Forelimb muscle (tissue), 1 donor: ENCODE measurements around the gene GPRIN1. TPM values are rescaled to one million over a fixed set of nuclear protein-coding genes. Genes with fewer than 3 reads are reported as not detected.
"Not testable (repeated sequence)": the region's sequence is repeated elsewhere in the genome, so short reads cannot be mapped to it uniquely, and the experiment has no call there.

Source experiments
- DNase-seq: peaks from one replicate; pipeline ENCODE4 v3.0.0-alpha.2; 2013; ENCODE audit warnings: low read depth
- polyA plus RNA-seq: library from polyadenylated mRNA; unstranded; fragments of 120-200 nt; gene quantifications from one replicate; pipeline ENCODE4 v1.2.1, GENCODE V29; 2013; ENCODE audit not compliant: insufficient read length

GPRIN1 gene
- polyA plus RNA-seq, 1 donor: 0.49 TPM

DNA sequence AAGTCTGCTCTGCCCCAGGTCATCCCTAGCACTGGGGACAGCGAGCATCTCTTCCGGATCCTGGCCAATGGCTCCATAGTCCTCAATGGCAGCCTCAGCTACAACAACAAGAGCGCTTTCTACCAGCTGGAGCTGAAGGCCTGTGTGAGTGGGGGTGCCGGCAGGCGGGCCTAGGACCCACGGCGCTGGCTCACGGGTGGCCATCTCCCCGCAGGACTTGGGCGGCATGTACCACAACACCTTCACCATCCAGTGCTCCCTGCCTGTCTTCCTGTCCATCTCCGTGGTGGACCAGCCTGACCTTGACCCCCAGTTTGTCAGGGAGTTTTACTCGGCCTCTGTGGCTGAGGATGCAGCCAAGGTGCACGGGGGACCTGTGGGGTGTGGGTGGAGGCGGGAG, 34.9 kb downstream of the GPRIN1 start:
- DNase-seq: no peak

- no peak for DNase-seq
Observed at GRCh38 chr5:176574297-176574591, 35.7 kb downstream of the GPRIN1 start.

DNA sequence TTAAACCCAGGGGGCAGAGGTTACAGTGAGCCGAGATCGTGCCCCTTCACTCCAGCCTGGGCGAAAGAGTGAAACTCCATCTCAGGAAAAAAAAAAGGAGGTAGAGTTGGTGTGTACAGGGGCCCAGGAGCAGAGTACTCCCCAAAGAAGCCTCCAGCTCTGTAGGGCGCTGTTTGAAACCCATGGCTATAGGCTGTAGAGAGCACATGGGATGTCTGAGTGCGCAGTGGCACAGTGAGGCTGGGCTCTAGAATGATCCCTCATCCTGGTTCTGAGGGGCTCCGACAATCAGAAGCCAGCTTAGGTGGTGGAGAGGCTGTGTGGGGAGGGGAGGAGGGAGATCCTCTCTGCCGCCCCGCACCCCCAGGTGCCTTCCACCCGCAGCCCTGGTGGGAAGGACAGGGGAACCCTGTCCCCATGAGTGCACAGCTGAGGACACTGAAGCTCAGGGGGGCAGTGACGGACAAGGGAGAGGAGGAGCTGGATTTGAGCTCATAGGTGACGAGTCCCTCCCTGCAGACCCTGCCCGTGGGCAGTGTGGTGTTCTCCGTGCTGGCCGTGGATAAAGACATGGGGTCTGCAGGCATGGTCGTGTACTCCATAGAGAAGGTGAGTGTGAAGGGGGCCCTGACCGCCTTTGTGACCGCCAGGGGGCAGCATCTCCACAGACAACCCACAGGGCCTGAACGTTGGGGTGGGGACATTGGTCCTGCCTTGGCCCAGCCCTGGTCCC, 36.2 kb downstream of the GPRIN1 start:
- no peak for DNase-seq

DNA sequence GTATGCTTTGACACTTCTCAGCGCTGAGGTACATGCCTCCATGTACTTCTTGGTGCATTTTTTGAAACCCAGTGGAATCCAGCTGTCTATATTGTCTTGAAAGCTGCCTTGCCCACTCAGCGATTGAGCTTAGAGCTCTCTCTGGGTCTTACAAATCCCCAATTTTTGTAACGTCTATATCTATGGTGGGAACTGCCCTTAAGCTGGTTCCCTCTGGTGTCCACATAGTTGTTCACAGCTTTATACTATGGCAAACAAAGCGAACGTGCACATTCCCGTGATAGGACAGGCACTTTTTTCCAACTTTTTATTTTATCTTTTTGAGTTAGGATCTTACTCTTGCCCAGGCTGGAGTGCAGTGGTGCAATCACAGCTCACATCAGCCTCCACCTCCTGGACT, 39.9 kb downstream of the GPRIN1 start:
- DNase-seq: no peak

DNA sequence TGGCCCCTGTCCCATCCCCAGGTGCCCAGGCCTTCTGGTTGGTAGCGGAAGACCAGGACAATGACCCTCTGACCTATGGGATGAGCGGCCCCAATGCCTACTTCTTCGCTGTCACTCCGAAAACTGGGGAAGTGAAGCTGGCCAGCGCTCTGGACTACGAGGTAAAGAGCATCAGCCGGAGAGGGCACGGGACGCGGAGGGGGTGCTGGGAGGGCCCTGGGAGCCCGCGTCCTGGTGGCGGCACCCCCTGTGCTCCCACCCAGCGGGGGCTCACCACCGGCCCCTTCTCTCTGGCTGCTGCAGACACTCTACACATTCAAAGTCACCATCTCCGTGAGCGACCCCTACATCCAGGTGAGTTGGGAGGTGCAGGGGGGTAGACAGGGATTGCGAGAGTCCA, 41.3 kb downstream of the GPRIN1 start:
- no peak for DNase-seq

GRCh38 chr5:176565760-176566288, 44.1 kb downstream of the GPRIN1 start:
- no peak for DNase-seq

- no peak for DNase-seq
Observed at GRCh38 chr5:176564002-176564401, 46.0 kb downstream of the GPRIN1 start.

GRCh38 chr5:176562189-176562588, 47.8 kb downstream of the GPRIN1 start:
- DNase-seq: no peak

- DNase-seq: no peak
Observed at GRCh38 chr5:176561259-176561658, 48.7 kb downstream of the GPRIN1 start.

DNA sequence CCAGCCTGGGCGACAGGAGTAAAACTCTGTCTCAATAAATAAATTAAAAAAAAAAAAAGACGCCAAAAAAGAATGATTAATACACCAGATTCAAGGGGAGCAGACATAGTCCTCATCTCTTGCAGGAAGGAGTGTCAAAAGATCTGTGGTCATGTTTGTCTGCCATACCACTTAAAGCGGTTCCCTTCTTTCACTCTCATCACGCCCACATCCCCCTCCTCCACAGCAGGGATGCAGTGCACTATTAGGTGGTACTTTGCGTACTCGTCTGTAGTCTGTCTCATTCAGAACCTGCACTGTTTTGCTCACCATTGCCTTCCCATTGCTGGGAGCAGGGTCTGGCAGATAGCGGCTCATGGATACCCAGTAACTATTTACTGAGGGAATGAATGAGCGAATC, 49.6 kb downstream of the GPRIN1 start:
- DNase-seq: no peak

- DNase-seq: no peak
Observed at GRCh38 chr5:176559683-176560082, 50.3 kb downstream of the GPRIN1 start.

- no peak for DNase-seq
Observed at GRCh38 chr5:176557846-176558245, 52.1 kb downstream of the GPRIN1 start.

- no peak for DNase-seq
Observed at GRCh38 chr5:176553260-176554085, 56.5 kb downstream of the GPRIN1 start.

DNA sequence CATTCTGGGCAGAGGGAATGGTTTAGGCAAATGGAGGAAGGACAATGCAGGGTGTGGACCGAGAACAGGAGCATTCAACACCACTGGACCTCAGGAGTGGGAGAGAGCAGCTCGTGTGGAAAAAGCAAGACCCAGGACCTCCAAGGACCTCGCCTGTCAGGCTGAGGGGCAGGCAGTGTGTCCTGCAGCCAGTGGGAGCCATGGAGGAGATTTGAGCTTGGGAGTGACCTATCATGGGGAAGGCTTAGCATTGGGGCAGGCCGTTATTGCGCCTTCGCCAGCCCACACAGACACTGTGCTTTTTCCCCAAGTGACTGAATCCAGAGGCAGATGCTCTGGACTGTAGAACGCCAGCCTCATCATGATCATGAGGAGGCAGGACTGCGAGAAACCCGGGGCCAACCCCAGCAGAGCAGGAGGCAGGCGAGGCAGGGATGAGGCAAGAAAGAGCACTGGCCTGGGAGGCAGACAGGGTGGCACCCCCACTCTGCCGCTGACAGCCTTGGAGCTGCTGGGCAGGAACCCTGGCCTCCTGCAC, 57.6 kb downstream of the GPRIN1 start:
- DNase-seq: no peak

GRCh38 chr5:176550937-176551336, 59.0 kb downstream of the GPRIN1 start:
- DNase-seq: not testable (repeated sequence)

GRCh38 chr5:176550275-176550831, 59.6 kb downstream of the GPRIN1 start:
- DNase-seq: no peak

GRCh38 chr5:176549871-176550270, 60.1 kb downstream of the GPRIN1 start:
- DNase-seq: no peak

GRCh38 chr5:176548967-176549444, 61.0 kb downstream of the GPRIN1 start, which contains the start of gene CDHR2:
Gene CDHR2, plus strand, starts transcription at chr5:176549342. Its CDS starts 16,011 bp downstream, at chr5:176565353.
- DNase-seq: no peak

DNA sequence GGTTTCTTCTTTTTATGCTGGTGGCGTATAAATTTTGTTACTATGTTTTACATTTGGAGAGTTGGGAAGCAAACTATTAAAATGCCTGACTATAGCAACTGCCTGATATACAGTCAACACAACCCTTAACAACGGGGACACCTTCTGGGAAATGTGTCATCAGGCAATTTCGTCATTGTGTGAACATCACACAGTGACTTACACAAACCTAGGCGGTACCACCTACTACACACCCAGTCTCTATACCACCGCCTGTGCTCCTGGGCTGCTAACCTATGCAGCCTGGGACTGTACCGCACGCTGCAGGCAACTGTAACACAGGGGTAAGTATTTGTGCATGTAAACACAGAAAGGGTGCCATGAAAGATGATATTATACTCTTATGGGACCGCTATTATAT, 62.2 kb downstream of the GPRIN1 start:
- DNase-seq: no peak
